Kidney epithelial cell (primary cell): Measurements from ENCODE around the gene PLXNA4. TPM values are rescaled to one million over a fixed set of nuclear protein-coding genes. Genes with fewer than 3 reads are reported as not detected.

ENCODE experiments used
- DNase-seq: peaks from one replicate; pipeline ENCODE4 v3.0.0-alpha.2; 2010; ENCODE audit warnings: low read depth
- H3K27me3 ChIP-seq: 2 replicates; pipeline ENCODE4 v1.6.0; 2011; ENCODE audit warnings: low read length; ENCODE audit not compliant: control insufficient read depth, insufficient read depth
- H3K36me3 ChIP-seq: 2 replicates; pipeline ENCODE4 v1.5.1; 2011; ENCODE audit warnings: low read length; ENCODE audit not compliant: control insufficient read depth, insufficient read depth
- H3K4me3 ChIP-seq: 2 replicates; pipeline ENCODE4 v1.5.1; 2011; ENCODE audit warnings: low read depth, mild to moderate bottlenecking, control low read depth, low read length
- CTCF ChIP-seq: IDR thresholded peaks from 2 replicates; pipeline ENCODE4 v1.5.1; 2011; ENCODE audit warnings: mild to moderate bottlenecking, moderate library complexity, low read length, control low read depth, inconsistent platforms; ENCODE audit not compliant: insufficient read depth, poor library complexity, severe bottlenecking
- total RNA-seq: library from RNA; depleted of rRNA; stranded (reverse); fragments of >200 nt; gene quantifications from 2 replicates; pipeline ENCODE4 v1.2.3, GENCODE V29; 2015

Gene PLXNA4
- total RNA-seq, 1 donor from 2014 or later = 5.9 TPM

DNA sequence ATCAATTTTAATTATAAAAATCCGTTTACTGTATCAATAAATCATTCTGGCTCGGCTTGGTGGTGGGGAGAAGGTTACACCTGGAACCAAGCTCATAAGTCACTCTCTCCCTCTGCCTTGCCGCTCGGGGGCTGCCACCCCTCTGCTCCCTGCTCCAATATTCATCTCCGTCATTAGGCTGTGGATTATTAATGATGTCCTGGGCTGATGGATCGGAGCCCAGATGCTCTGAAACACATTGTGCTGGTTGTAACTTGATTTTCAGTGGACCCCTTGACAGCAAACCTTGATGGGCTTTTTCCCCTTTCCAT is 314.2 kb downstream of the PLXNA4 start:
- no peak for DNase-seq
- Histone ChIP-seq H3K27me3 (no peaks in the 10 kb centered on the region), H3K36me3 (no peaks in the 10 kb centered on the region), H3K4me3 (no peak overlapping the region)
- TF ChIP-seq CTCF = no peak

DNA sequence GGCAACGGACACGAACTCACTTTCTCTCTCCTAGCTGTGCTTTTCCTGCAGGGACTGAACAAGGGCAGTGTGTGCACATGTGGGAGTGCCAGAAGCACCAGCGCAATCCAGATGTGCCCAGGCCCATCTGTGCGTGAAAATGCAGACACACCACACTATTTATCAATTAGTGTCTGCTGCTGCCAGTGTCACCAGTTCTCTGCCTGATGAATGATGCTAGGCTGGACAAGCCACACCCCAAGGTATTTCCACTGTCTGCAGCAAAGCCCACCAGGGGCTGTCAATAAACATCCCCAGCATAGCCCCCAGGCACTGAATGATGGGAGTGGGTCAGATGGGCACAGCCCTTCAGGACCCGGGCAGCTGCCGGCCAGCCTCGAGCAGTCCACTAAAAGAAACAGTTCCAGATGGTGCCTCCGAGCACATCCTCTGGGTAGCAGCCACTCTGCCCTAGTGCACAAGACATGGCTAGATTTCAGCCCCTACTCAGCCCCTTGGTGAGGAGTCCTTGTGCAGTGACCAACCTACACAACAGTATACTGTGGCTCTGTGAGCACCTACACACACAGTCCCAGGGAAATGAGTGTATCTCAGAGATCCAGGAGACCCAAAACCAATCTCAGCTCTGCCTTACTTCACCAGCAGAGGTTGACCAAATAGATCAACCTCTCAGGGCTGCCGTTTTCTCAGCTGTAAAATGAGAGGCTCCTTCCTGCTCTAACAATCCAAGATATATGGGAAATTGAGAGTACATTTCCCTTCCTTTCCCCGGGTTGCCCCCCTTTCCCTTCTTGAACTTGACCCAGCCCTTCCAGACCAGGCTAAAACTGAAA is 314.7 kb downstream of the PLXNA4 start:
- no peaks in the 10 kb centered on the region for H3K27me3 ChIP-seq
- no peak for DNase-seq

GRCh38 chr7:132258231-132258630 is 318.0 kb downstream of the PLXNA4 start:
- no peaks in the 10 kb centered on the region for H3K36me3 ChIP-seq
- no peaks in the 10 kb centered on the region for H3K27me3 ChIP-seq
- DNase-seq = no peak
- TF ChIP-seq CTCF = no peak
- no peak overlapping the region for H3K4me3 ChIP-seq

More for the DNA sequence above, 314.7 kb downstream of the PLXNA4 start:
- H3K4me3 ChIP-seq = no peak overlapping the region
- H3K36me3 ChIP-seq = no peaks in the 10 kb centered on the region
- no peak for TF ChIP-seq CTCF

- DNase-seq = no peak
- no peak overlapping the region for H3K4me3 ChIP-seq
Observed at GRCh38 chr7:132257253-132257652, 319.0 kb downstream of the PLXNA4 start.

DNA sequence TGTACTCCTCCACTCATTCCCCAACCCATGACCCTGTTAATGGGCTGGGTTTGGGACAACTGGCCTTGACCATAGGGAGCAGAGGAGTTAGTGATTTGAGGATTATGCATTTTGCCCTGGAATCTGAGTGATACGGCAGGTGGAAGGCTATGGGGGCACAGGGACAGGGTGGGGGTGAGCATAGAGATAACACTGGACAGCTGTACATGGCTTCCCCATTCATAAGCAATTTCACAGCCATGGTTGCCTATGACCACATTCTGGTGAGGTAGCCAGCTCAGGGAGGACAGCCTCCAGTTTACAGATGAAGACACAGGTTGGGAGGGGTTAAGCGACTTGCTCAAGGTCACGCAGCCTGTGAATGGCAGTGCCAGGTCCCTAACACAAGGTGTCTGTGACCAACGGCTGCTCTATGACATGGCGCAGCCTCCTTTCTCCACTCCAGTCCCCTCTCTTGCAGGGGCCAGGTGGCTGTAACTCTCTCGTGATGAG is 319.5 kb downstream of the PLXNA4 start:
- DNase-seq = no peak
- no peak overlapping the region for H3K4me3 ChIP-seq
- H3K27me3 ChIP-seq = no peaks in the 10 kb centered on the region
- no peak for TF ChIP-seq CTCF
- no peaks in the 10 kb centered on the region for H3K36me3 ChIP-seq

More at GRCh38 chr7:132257253-132257652, 319.0 kb downstream of the PLXNA4 start:
- TF ChIP-seq CTCF = no peak
- Histone ChIP-seq H3K36me3 (no peaks in the 10 kb centered on the region), H3K27me3 (no peaks in the 10 kb centered on the region)

DNA sequence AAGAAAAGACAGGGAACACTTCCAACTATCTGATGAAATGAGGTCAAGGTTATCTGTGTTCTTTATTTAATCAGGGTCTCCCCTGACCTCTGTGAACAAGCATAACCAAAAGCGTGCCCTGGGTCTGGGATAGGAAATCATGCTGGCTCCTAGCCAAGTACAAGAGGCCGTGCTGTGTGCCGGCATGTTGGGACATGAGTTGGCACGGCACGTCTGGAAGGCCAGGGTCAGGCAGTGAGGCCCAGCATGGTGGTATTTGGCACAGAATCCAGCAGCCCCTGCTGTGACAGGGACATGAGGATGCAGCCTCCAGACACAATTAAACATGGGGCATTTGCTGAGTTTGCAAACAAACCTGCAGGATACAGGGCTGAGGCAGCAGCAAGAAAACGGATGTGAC is 320.4 kb downstream of the PLXNA4 start:
- Histone ChIP-seq H3K27me3 (peaks cover 2% of the 10 kb centered on the region), H3K36me3 (no peaks in the 10 kb centered on the region), H3K4me3 (no peak overlapping the region)
- DNase-seq = no peak
- TF ChIP-seq CTCF = no peak
